SK-N-MC (cell line): ENCODE data around the gene SYAP1.

Experiments
- DNase-seq: peaks from one replicate; pipeline ENCODE4 v3.0.0-alpha.2; 2011; ENCODE audit warnings: low read depth, low spot score
- H3K27ac ChIP-seq: fragments of 200-600 bp; sonication (generic); 2 replicates; pipeline ENCODE4 v1.5.1; 2016; ENCODE audit warnings: mixed run types
- H3K36me3 ChIP-seq: fragments of 200-600 bp; sonication (generic); 2 replicates; pipeline ENCODE4 v1.6.1; 2017; ENCODE audit warnings: antibody characterized with exemption, low read length, mixed read lengths; ENCODE audit not compliant: insufficient read depth
- H3K4me3 ChIP-seq: fragments of 200-600 bp; sonication (generic); 2 replicates; pipeline ENCODE4 v1.5.1; 2016
- H3K9ac ChIP-seq: fragments of 200-600 bp; sonication (generic); 2 replicates; pipeline ENCODE4 v1.8.0; 2017; ENCODE audit warnings: mixed run types, mixed read lengths; ENCODE audit not compliant: insufficient read length
- H3K9me3 ChIP-seq: fragments of 200-600 bp; sonication (generic); 2 replicates; pipeline ENCODE4 v1.6.1; 2017; ENCODE audit warnings: low read depth, mild to moderate bottlenecking, antibody characterized with exemption, low read length, moderate library complexity, mixed read lengths
- EZH2 ChIP-seq: fragments of 200-600 bp; sonication (generic); IDR thresholded peaks from one replicate; pipeline ENCODE4 v1.6.1; 2017; ENCODE audit warnings: antibody characterized with exemption
- FOXP2 ChIP-seq: optimal IDR thresholded peaks from 2 replicates; pipeline ENCODE3; 2011; ENCODE audit warnings: mild to moderate bottlenecking, moderate library complexity; ENCODE audit not compliant: insufficient read depth; ENCODE audit errors: extremely low read length, control extremely low read depth
- POLR2AphosphoS5 ChIP-seq: IDR thresholded peaks from 2 replicates; pipeline ENCODE4 v1.6.1; 2012; ENCODE audit warnings: mild to moderate bottlenecking, low read depth, low read length, borderline replicate concordance

The SYAP1 gene, protein sequence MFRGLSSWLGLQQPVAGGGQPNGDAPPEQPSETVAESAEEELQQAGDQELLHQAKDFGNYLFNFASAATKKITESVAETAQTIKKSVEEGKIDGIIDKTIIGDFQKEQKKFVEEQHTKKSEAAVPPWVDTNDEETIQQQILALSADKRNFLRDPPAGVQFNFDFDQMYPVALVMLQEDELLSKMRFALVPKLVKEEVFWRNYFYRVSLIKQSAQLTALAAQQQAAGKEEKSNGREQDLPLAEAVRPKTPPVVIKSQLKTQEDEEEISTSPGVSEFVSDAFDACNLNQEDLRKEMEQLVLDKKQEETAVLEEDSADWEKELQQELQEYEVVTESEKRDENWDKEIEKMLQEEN

DNA sequence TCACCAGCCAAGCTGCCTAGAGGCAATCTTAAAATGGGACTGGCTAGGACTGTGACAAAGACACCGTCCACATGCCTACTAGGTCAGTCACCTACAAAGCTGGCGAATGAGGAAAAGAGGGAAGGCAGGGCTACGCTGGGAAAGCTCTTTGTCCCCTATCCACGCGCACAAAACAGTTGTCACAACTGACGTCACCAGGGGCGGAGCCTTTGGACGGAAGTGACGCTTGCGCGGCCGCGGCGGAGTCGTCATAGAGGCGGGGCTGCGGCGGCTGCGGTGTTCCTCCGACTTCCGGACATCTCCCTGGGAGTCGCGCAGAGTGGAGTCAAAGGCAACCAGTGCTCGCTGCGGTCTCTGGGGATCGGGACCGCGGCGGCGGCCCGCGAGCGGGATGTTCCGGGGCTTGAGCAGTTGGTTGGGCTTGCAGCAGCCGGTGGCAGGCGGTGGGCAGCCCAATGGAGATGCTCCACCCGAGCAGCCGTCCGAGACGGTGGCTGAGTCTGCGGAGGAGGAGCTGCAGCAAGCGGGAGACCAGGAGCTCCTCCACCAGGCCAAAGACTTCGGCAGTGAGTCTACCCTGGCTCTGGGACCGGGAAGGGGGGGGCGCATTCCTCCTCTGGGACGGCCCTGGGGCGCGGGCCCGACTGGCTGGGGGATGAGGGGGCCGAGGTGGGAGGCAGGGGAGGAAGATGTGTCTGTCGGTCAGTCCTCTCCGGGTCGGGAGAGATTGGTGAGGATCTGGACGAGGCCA lies at the start of gene SYAP1:
Gene SYAP1, plus strand, starts transcription at position 279 of the 751 bp plus-strand sequence. Its CDS starts 113 bp downstream, at position 392.
- H3K9ac ChIP-seq = peak within 1 kb of the TSS; percentile 98
- no peaks in the 10 kb centered on the region for H3K9me3 ChIP-seq
- peak; percentile 79 for DNase-seq
- peak within 1 kb of the TSS; percentile 95 for H3K4me3 ChIP-seq
- TF ChIP-seq FOXP2 (peak; percentile 90), EZH2 (no peak), POLR2AphosphoS5 (peak; percentile 94)
- no peaks in the 10 kb centered on the region for H3K36me3 ChIP-seq
- peak within 1 kb of the TSS; percentile 96 for H3K27ac ChIP-seq

DNA sequence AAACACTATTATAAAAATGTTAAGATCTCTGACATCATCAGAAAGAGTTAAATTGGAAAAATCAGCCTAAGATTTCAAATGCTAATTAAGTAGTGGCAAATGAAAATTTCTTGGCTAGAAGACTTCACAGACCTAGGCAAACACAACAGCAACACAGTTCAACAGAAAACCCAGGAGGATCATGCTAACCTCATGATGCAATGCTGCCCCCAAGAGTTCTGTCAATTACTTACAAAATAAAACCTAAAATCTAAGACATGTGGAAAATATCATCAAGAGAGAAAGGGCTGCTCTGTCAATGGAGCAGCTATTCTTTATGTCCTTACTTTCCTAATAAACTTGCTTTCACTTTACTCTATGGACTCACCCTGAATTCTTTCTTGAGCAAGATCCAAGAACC lies 48.4 kb upstream of the SYAP1 start:
- no peak for TF ChIP-seq FOXP2
- no peak for TF ChIP-seq EZH2
- no peak for TF ChIP-seq POLR2AphosphoS5
- Histone ChIP-seq H3K4me3 (no peak overlapping the region), H3K9me3 (no peaks in the 10 kb centered on the region), H3K9ac (no peak overlapping the region), H3K36me3 (no peaks in the 10 kb centered on the region), H3K27ac (no peak overlapping the region)
- peak; percentile 34 for DNase-seq

DNA sequence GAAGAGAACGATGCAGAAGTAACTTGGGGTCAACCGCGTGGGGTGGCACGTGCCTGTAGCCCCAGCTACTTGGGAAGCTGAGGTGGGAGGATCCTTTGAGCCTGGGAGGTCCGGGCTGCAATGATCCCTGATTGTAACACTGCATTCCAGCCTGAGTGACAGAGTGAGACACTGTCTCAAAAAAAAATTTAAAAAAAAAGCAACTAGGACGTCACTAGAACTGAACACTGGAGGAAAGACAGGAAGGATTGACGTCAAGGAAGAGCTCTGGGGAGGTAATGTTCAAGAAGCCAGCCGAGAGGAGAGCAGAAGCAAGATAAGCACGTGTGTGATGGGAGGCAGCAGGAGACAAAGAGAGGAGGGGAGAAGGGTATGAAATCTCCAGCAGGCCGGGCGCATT lies 40.7 kb upstream of the SYAP1 start:
- Histone ChIP-seq H3K9me3 (no peaks in the 10 kb centered on the region), H3K9ac (no peak overlapping the region), H3K4me3 (no peak overlapping the region), H3K36me3 (no peaks in the 10 kb centered on the region), H3K27ac (no peak overlapping the region)
- DNase-seq = no peak
- TF ChIP-seq FOXP2 (no peak), POLR2AphosphoS5 (no peak), EZH2 (no peak)

DNA sequence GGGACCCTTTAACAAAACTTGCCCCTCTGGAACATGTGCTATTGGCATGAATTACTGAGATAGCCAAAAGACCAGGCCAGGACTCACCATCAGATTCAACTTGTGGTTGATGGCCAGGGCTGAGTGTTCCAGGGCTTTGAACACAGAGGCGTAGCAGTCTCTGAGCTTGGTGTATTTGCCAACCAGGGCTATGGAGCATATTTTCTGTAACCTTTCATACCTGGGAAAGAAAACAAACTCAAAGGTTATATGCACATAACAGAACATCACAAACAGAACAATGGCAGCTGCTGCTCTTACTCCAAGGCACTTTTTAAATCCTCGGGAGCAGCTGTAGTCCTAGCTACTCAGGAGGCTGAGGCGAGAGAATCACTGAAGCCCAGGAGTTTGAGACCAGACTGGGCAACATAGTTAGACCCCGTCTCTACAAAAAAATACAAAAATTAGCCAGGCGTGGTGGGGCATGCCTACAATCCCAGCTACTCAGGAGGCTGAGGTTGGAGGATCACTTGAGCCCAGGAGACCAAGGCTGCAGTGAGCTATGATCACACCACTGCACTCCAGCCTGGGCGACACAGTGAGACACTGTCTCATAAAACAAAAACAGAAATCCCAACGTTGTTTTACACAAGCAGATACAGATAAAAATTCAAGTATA lies 36.3 kb upstream of the SYAP1 start:
- Histone ChIP-seq H3K9me3 (no peaks in the 10 kb centered on the region), H3K4me3 (no peak overlapping the region), H3K27ac (no peak overlapping the region), H3K9ac (no peak overlapping the region), H3K36me3 (no peaks in the 10 kb centered on the region)
- no peak for DNase-seq
- TF ChIP-seq EZH2 = no peak
- no peak for TF ChIP-seq FOXP2

DNA sequence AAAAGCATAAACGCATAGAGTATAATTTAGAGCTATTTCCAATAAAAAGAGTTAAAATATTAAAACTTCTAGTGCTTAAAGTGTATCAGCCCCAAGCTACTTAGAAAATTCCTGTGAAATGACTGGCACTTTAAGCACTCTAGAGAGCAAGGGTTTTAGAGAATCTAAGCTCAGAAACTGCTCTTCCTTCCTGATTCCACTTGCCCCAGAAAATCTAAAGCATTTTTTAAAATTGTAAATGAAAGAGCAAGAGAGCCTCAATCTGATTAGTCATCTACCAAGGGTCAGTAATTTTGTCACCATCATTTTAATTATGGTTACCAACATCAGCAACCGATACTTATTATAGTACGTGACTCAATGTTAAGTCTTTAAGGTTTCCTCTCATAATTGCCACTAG lies 31.9 kb upstream of the SYAP1 start:
- Histone ChIP-seq H3K36me3 (no peaks in the 10 kb centered on the region), H3K9ac (no peak overlapping the region)
- no peak for DNase-seq

DNA sequence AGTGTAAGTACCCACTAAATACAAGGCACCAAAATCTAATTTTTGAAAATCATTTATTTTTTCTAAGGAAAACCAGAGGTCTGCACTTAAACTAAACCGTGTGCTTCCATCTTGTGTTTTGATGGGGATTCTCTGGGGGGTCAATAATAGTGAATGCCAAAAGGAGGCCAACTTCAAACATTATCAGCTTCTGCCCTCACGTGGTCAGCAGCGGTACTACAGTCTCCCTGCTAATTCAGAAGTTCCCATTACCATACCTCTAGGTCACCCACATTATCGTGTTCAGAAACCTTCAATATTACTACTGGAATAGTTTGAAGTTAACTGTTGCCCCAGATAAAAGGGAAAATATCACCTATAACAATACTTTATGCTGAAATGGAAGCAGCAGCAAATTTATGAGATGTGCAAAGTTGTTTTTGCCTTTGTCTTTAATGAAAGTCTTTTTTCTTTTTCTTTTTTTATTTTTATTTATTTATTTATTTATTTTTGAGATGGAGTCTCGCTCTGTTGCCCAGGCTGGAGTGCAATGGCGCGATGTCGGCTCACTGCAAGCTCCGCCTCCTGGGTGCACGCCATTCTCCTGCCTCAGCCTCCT lies 24.2 kb upstream of the SYAP1 start:
- TF ChIP-seq POLR2AphosphoS5 = no peak
- no peak for TF ChIP-seq EZH2
- TF ChIP-seq FOXP2 = no peak
- peak; percentile 45 for DNase-seq
- Histone ChIP-seq H3K9ac (no peak overlapping the region), H3K27ac (no peak overlapping the region), H3K9me3 (no peaks in the 10 kb centered on the region), H3K4me3 (no peak overlapping the region), H3K36me3 (no peaks in the 10 kb centered on the region)

More for the DNA sequence above, 31.9 kb upstream of the SYAP1 start:
- Histone ChIP-seq H3K9me3 (no peaks in the 10 kb centered on the region), H3K27ac (no peak overlapping the region), H3K4me3 (no peak overlapping the region)
- no peak for TF ChIP-seq POLR2AphosphoS5
- no peak for TF ChIP-seq EZH2
- TF ChIP-seq FOXP2 = no peak

DNA sequence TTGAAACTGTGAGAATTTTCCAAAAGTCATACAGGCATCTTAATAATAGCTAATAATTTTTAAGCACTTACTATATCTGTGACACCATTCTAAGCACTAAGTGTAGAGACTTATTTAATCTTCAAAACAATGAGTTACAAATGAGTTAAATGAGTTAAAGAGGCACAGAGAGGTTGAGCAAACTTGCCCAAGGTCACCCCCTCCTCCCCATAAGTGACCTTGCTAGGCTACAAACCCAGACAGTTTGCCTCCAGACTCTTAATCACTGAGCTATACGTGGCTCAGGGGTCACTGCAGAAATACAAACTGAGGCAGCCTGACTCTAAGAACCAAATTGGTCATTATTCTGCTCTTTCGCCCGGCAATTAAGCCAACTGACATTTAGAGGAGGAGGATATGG lies 22.5 kb upstream of the SYAP1 start:
- no peaks in the 10 kb centered on the region for H3K9me3 ChIP-seq
- TF ChIP-seq POLR2AphosphoS5 (no peak), EZH2 (no peak), FOXP2 (no peak)
- H3K27ac ChIP-seq = no peak overlapping the region
- H3K9ac ChIP-seq = no peak overlapping the region
- DNase-seq = no peak
- H3K36me3 ChIP-seq = no peaks in the 10 kb centered on the region
- no peak overlapping the region for H3K4me3 ChIP-seq

DNA sequence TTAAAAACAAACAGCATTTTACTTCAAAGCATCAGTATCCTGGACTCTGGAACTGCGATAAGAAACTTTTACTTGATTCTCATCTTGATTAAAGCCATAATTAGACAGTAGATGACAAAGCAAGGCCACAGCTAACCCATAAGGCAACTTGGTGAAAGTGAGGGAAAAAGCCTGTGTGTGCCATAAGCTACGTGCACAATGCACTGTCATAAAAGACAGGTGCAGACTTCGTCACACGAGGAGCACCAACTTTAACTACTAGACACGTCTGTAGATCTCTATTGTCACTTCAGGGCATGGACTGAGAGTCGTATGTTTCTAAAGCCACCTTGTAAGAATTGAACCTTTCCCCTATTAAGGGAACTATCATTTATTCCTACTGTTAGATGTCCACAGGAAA lies 20.0 kb upstream of the SYAP1 start:
- Histone ChIP-seq H3K4me3 (no peak overlapping the region), H3K9ac (no peak overlapping the region), H3K27ac (no peak overlapping the region), H3K9me3 (no peaks in the 10 kb centered on the region), H3K36me3 (no peaks in the 10 kb centered on the region)
- no peak for TF ChIP-seq POLR2AphosphoS5
- TF ChIP-seq EZH2 = no peak
- no peak for TF ChIP-seq FOXP2
- DNase-seq = no peak
